Liver (tissue), 3 donors: ENCODE data around the gene PAX5.

Experiments
- EGR1 ChIP-seq, 2 donors: IDR thresholded peaks; 2 replicates each; pipeline ENCODE4 v1.6.1; 2016 to 2018; ENCODE audit warnings: antibody characterized with exemption in 2 of 2, low read depth in 2 of 2
- RXRA ChIP-seq, 2 donors: IDR thresholded peaks; 2 replicates each; pipeline ENCODE4 v1.6.1; 2017 to 2018; ENCODE audit warnings: antibody characterized with exemption in 2 of 2, mild to moderate bottlenecking in 1 of 2
- TAF1 ChIP-seq: conservative IDR thresholded peaks from 2 replicates; pipeline ENCODE4 v1.6.1; 2016; ENCODE audit warnings: antibody characterized with exemption, mild to moderate bottlenecking
- TF ChIP-seq, protein P1 (sequence below): fragments of 150-350 bp; IDR thresholded peaks from 2 replicates; pipeline ENCODE4 v1.5.1; 2017; ENCODE audit warnings: improper control_type of control experiment, low read depth, low read length; ENCODE audit not compliant: missing input control
- TF ChIP-seq, protein P2 (sequence below): IDR thresholded peaks from 2 replicates; pipeline ENCODE4 v1.6.1; 2016; ENCODE audit warnings: antibody characterized with exemption
- TF ChIP-seq, protein P3 (sequence below): IDR thresholded peaks from 2 replicates; pipeline ENCODE4 v1.6.1; 2016; ENCODE audit warnings: antibody characterized with exemption
- donor health status: healthy.
- donor health status: healthy.

DNA sequence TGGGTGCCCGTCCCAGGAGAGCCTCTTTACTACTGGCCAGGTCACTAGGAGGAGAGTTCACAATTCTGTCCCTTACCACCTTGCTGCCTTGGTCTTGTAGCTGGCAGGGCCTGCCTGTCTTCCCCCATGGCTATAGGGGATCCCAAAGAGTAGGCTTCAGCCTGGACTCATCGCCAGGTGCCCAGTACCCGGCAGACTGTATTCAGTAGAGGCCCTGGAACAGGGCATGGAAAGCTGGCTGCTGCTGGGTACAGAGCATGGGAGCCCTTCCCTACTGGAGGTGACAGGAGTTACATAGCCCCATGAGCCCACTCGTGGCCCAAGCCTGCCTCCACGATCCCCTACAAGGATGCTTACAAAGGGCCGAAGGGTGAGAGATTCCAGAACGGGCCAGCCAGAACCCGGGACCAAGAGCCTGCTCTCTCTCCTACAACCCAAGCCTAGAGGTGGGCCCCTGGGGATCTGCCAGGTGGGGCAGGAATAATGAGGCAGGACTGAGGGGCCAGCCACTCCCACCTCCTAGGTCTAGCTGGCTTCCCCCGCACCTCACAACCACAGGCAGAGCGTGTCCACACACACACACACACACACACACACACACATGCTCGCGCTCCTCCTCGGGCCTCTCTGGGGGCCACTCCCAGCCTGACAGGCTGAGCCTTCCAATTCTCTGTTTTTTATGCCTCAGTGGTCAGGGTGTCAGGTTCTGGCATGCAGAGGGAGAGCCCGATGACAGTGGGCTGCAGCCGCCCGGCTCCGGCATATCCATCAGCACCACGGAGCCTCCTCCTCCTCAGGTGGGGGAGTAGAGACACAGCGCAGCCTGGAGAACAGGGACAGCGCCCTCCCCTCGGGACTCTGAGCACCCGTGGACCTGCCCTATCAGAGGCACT, 186.0 kb downstream of the PAX5 start:
- TF ChIP-seq, protein P1, sequence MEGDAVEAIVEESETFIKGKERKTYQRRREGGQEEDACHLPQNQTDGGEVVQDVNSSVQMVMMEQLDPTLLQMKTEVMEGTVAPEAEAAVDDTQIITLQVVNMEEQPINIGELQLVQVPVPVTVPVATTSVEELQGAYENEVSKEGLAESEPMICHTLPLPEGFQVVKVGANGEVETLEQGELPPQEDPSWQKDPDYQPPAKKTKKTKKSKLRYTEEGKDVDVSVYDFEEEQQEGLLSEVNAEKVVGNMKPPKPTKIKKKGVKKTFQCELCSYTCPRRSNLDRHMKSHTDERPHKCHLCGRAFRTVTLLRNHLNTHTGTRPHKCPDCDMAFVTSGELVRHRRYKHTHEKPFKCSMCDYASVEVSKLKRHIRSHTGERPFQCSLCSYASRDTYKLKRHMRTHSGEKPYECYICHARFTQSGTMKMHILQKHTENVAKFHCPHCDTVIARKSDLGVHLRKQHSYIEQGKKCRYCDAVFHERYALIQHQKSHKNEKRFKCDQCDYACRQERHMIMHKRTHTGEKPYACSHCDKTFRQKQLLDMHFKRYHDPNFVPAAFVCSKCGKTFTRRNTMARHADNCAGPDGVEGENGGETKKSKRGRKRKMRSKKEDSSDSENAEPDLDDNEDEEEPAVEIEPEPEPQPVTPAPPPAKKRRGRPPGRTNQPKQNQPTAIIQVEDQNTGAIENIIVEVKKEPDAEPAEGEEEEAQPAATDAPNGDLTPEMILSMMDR = no peak
- TF ChIP-seq TAF1 (no peak), RXRA (IDR thresholded peaks at IDR 0.05) (no peak), EGR1 (IDR thresholded peaks at IDR 0.05; ENCODE audit: low read depth in 2 of 2) (no peak)
- TF ChIP-seq, protein P2, sequence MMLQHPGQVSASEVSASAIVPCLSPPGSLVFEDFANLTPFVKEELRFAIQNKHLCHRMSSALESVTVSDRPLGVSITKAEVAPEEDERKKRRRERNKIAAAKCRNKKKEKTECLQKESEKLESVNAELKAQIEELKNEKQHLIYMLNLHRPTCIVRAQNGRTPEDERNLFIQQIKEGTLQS = no peak
- TF ChIP-seq, protein P3, sequence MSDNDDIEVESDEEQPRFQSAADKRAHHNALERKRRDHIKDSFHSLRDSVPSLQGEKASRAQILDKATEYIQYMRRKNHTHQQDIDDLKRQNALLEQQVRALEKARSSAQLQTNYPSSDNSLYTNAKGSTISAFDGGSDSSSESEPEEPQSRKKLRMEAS = no peak
